ENCODE measurements around the gene AKAP11. TPM values are rescaled to one million over a fixed set of nuclear protein-coding genes. Genes with fewer than 3 reads are reported as not detected.

The AKAP11 gene
- total RNA-seq, 1 donor from 2014 or later: 13.0 TPM

GRCh38 chr13:42337808-42338600, 66.1 kb downstream of the AKAP11 start:
- Histone ChIP-seq H3K4me3 (no peak overlapping the region), H3K4me1 (no peaks in the 10 kb centered on the region), H3K27ac (no peak overlapping the region), H3K9me3 (no peaks in the 10 kb centered on the region), H3K27me3 (no peaks in the 10 kb centered on the region), H3K36me3 (no peaks in the 10 kb centered on the region)
- TF ChIP-seq CTCF (IDR thresholded peaks at IDR 0.05): no peak
- DNase-seq (ENCODE audit: low spot score in 2 of 2): no peak
- intact Hi-C loops (cut with DNase I): no loop called here

GRCh38 chr13:42345367-42345766, 73.4 kb downstream of the AKAP11 start:
- Histone ChIP-seq H3K9me3 (no peaks in the 10 kb centered on the region), H3K36me3 (no peaks in the 10 kb centered on the region), H3K4me3 (no peak overlapping the region), H3K27me3 (no peaks in the 10 kb centered on the region), H3K27ac (no peak overlapping the region), H3K4me1 (no peaks in the 10 kb centered on the region)
- no peak for TF ChIP-seq CTCF (IDR thresholded peaks at IDR 0.05)
- no peak for DNase-seq (ENCODE audit: low spot score in 2 of 2)
- intact Hi-C loops (cut with DNase I): no loop called here

GRCh38 chr13:42348576-42348975, 76.6 kb downstream of the AKAP11 start:
- Histone ChIP-seq H3K4me1 (no peaks in the 10 kb centered on the region), H3K4me3 (no peak overlapping the region)

GRCh38 chr13:42350141-42350540, 78.2 kb downstream of the AKAP11 start:
- DNase-seq (ENCODE audit: low spot score in 2 of 2): no peak
- intact Hi-C loops (cut with DNase I): no loop called here
- TF ChIP-seq CTCF (IDR thresholded peaks at IDR 0.05): no peak
- no peaks in the 10 kb centered on the region for H3K27me3 ChIP-seq
- H3K36me3 ChIP-seq: no peaks in the 10 kb centered on the region
- H3K4me1 ChIP-seq: no peaks in the 10 kb centered on the region
- no peak overlapping the region for H3K27ac ChIP-seq
- H3K9me3 ChIP-seq: no peaks in the 10 kb centered on the region
- no peak overlapping the region for H3K4me3 ChIP-seq

More at GRCh38 chr13:42348576-42348975, 76.6 kb downstream of the AKAP11 start:
- Histone ChIP-seq H3K9me3 (no peaks in the 10 kb centered on the region), H3K27me3 (no peaks in the 10 kb centered on the region), H3K27ac (no peak overlapping the region), H3K36me3 (no peaks in the 10 kb centered on the region)
- no peak for DNase-seq (ENCODE audit: low spot score in 2 of 2)
- intact Hi-C loops (cut with DNase I): no loop called here
- no peak for TF ChIP-seq CTCF (IDR thresholded peaks at IDR 0.05)

GRCh38 chr13:42354241-42355091, 82.5 kb downstream of the AKAP11 start:
- no peaks in the 10 kb centered on the region for H3K36me3 ChIP-seq
- no peak for DNase-seq (ENCODE audit: low spot score in 2 of 2)
- no peaks in the 10 kb centered on the region for H3K27me3 ChIP-seq
- H3K4me1 ChIP-seq: no peaks in the 10 kb centered on the region
- no peak overlapping the region for H3K27ac ChIP-seq
- H3K9me3 ChIP-seq: no peaks in the 10 kb centered on the region
- no peak overlapping the region for H3K4me3 ChIP-seq
- no peak for TF ChIP-seq CTCF (IDR thresholded peaks at IDR 0.05)
- intact Hi-C loops (cut with DNase I): no loop called here

Data from ascending aorta (tissue), 2 donors.